NOMO-1 (cell line): ENCODE measurements around the gene TTLL4.

Experiments used
- DNase-seq, 2 experiments: peaks; one replicate each; lab custom pipeline; 2025; ENCODE audit not compliant: unreplicated experiment in 2 of 2; lab: John Stamatoyannopoulos, UW

The TTLL4 gene

GRCh38 chr2:218710687-218711549 lies at the start of gene TTLL4:
Gene TTLL4, plus strand, starts transcription at chr2:218710835. Its CDS starts 26,842 bp downstream, at chr2:218737677.
- DNase-seq, result peak; percentile 95 to 97

DNA sequence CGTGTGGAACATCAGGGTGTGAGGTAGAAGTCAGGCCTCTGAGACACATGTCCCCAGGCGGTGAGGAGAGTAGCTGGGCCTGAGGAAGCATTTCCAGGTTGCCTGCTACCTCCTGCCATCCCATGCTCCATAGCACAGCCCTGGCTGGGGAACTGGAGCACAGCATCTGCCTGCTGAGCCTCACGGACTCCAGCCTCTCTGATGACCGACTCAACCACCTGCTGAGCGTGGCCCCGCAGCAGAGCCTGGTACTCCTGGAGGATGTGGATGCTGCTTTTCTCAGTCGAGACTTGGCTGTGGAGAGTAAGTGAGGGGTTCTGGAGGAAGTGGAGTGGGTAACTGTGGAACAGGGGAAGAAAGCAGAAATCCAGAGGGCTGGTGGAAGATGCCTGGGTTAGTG lies 48.3 kb upstream of the TTLL4 start:
- DNase-seq, result no peak

- no peak for DNase-seq
Measured at GRCh38 chr2:218662827-218663226, 47.8 kb upstream of the TTLL4 start.

DNA sequence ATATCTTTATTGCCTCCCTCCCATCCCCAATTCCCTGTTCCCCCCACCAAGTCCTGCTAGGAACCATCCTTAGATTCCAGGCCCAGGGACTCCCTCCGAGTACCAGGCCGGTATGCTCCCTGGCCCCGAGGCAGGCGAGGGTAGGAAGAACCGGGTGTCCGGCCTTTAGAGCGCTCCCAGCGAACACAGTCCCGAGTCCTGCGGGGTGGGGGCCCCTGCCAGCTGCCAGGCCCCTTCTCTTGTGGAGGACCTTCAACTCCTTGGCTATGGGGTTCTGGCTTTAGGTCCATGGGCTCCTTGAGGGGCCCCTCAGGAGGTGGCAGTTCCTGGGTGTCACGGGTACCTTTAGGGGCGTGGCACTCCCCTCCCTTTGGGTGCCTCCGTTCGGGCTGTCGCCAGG lies 46.7 kb upstream of the TTLL4 start:
- no peak for DNase-seq

GRCh38 chr2:218664653-218665052 lies 46.0 kb upstream of the TTLL4 start:
- DNase-seq, result no peak

- DNase-seq, result no peak
Measured at GRCh38 chr2:218671097-218671653, 39.5 kb upstream of the TTLL4 start.

DNA sequence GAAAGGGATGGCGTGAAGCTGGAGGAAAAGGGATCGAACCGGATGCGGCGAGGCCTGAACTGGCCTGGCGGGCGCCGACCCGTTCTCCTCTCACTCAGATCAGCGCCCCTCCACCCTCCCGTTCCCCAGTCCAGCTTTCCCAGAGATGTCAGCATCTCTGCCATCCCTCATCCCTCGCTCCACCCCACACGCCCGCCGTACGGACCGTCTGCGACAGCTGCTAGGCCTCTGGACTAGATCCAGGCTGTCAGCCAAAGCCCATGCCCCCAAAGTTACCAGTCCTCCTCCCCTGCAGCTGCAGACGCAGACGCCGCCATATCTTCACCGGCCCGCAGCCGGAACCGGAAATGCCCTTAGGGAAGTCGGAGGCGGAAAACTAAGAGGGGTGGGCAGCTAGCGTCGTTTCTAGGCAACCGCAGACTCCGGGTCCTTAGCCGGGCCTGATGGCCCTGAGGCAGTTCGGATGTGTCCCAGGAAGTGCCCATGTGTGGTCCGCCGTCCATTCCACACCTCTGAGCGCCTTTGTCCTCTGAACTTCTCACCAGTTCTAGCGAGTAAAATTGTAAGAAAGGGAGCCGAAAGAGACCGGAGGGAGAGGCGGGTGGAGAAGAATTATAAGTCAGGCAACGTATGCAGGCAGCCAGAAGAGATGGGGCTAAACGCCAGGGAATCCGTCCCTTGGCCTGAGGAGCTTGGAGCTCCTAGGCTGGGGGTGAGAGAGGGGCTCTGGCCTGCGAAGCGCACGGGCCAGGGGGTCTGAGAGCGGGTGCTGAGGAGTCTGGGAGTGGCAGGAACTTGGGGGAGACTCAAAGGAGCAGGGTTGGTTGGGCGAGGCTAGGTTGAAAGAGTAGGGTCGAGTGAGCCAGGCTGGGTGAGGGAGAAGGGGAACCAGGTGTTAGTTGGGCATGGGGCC lies 38.7 kb upstream of the TTLL4 start, which contains the start of the genes RNF25 and STK36:
TSS of gene RNF25 (minus strand) at position 349 of the 913 bp plus-strand sequence. CDS start at position 317, 32 bp downstream.
TSS of gene STK36 (plus strand) at position 433 of the 913 bp plus-strand sequence. CDS start 744 bp downstream, outside the sequence.
- DNase-seq, result peak; percentile 86 to 87

- DNase-seq, result peak; percentile 5 to 45
Measured at GRCh38 chr2:218679119-218679518, 31.5 kb upstream of the TTLL4 start.

DNA sequence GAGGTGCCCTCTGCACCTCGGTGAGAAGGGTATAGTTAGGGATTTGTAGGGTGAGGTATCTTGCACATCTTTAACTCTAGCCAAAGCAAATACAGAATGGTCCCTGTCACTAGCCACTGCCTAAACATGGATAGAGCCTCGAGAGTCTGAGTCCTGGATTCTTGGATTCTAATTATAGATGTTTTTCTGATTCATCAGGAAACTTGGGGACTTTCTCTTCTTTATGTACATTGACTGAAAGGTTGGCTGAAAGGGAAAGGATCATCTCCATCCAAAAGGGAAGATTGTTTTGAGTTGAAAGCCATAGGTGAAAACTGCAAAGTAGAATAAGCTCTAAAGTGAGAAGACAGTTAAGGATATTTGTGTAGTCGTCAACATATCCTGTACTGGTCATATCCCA lies 30.6 kb upstream of the TTLL4 start:
- no peak for DNase-seq

DNA sequence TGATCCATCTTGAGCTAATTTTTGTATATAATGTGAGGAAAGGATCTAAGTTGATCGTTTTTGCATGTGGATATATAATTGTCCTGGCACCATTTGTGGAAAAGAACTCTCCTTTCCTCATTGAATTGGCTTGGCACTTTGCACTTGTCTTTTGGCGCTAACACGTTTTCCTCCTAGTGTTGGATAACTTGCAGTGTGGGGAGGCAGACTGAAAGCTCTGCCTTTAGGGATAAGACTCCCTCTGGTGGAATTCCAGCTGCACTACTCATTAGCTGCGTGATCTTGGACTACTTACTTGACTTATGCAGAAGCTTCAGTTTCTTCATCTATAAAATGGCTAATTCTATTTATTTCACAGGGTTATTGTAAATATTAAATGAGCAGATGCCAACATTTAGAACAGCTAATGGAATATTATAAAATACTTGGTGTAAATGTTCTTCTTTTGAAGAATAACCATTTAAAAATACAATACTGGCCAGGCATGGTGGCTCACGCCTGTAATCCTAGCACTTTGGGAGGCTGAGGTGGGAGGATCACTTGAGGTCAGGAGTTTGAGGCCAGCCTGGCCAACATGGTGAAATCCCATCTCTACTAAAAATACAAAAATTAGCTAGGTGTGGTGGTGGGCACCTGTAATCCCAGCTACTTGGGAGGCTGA lies 23.1 kb upstream of the TTLL4 start:
- peak; percentile 50 to 67 for DNase-seq

DNA sequence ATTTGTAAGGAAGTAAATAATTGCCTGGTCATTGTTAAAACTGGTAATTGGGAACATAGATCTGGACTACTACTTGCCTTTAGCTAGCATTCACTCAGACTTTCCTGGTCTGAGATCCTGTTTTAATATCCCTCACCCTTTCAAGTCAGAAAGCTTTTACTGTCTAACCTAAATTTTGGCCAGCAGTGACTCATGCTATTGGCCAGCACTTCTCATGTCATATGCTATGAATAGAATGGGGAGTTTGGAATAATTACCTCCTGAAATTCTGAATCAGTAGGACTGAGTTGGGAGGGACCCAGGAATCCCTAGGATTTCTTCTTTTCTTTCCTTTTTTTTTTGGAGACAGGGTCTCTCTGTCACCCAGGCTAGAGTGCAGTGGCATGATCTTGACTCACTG lies 19.4 kb upstream of the TTLL4 start:
- DNase-seq, result no peak

DNA sequence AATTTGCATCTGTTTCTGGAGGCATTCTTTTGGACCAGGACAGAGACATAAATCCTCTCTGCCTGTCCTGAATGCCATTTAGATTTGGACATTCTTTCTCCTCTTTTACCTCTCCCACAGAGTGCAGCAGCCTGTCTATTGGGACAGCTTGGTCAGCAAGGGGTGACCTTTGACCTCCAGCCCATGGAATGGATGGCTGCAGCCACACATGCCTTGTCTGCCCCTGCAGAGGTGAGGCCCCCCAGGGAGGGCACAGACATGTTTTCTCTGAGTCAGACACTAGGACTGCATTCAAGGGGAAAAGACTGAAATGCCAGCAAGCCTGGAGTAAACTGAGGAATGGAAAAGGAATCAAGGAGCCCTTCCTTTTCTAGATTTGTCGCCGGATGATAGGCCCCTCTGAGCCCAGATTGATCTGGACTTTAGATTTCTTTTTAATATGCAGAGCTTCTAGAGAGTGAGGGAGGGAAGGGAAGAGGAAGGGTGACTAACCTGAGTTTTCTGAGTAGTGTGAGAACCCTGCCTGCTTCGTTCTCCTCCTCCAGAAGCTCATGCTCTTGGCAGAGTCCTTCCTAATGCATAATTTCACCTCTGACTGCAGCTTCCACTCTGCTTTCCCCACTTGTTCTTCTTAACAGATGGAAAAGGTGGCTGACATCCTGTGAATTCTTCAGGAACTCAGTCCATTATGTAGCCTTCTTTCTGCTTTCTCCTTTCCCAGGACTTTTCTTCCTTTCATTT lies 16.1 kb upstream of the TTLL4 start:
- DNase-seq, result no peak

GRCh38 chr2:218698885-218699284 lies 11.8 kb upstream of the TTLL4 start:
- no peak for DNase-seq

- DNase-seq, result no peak
Measured at GRCh38 chr2:218701806-218702205, 8.8 kb upstream of the TTLL4 start.

DNA sequence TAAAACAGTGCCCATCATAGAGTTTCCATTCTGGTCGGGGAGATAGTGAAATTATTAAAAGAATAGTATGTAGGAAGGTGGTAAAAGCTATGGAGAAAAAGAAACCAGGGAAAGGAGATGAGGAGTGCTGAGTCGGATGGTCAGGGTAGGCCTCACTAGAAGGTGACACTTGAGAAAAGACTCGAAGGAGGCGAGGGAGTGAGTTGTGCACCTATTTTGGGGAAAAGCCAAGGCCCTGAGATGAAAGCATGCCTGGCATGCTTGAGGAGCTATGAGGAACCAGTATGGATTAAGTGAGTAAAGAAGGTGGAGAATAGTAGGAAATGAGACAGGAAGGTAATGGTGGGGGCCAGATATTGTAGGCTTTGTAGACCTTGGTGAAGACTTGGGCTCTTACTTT lies 7.3 kb upstream of the TTLL4 start:
- DNase-seq, result no peak

GRCh38 chr2:218708086-218708485 lies 2.5 kb upstream of the TTLL4 start:
- no peak for DNase-seq

DNA sequence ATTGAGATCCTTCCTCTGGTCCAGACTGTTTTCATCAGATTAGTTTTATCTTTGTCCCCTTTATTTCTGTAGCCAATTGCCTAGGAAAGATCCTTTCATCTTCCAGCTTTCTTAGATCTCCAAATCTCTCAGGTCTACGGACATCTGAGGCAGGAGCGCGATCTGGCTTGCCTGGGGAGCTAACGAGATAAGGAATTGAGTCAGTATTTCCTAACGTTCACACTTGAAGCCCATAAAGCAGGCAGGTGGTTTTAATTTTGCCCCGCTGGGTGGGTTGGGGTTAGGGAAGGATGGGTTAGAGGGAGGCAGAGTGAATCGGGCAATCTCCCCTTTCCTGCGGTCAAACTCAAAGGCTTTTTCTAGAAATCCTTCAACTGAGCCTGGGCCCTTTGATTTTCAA lies 727 bp upstream of the TTLL4 start:
- DNase-seq, result no peak

- DNase-seq, result no peak
Measured at GRCh38 chr2:218710334-218710686, 325 bp upstream of the TTLL4 start.

DNA sequence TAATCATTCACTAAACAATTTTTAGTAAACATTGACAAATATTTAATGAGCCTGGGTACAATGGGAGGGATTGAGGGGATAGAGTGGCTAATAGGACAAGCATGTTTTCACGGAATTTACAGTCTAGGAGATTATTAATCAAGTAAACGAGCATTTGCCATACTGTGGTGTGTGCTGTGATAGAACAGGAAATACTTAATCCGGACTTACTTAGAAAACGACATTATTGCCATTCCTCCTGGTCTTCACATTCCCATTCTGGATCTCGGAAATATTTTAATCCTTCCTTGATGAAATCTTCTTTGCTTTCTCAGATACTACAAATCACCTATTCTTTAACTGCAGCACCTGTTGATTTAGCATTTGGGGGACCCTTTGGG lies 905 bp downstream of the TTLL4 start:
- DNase-seq, result no peak

GRCh38 chr2:218713922-218714321 lies 3.3 kb downstream of the TTLL4 start:
- peak in 1 of 2 experiments; percentile 47 for DNase-seq
